Right lobe of liver (tissue), 4 donors: ENCODE data around the gene POU3F3.

ENCODE experiments used
- POLR2A ChIP-seq: fragments of 450-650 bp; IDR thresholded peaks from one replicate; pipeline ENCODE4 v1.6.1; 2017; ENCODE audit warnings: antibody characterized with exemption, mild to moderate bottlenecking
- TF ChIP-seq, protein P1 (sequence below), 4 donors: fragments of 200-600 bp in 3 of 4; fragments of 450-650 bp in 1 of 4; IDR thresholded peaks; one replicate each; pipeline versions ENCODE4 v1.5.1 to v1.8.0; 2016 to 2022; ENCODE audit warnings: antibody characterized with exemption in 4 of 4, mild to moderate bottlenecking in 2 of 4
- donor health status: DM: no; HTN: no; CAD: no.
- donor health status: DM: no; HTN: no; CAD: no.
- donor health status: DM: no; HTN: yes; CAD: no.

DNA sequence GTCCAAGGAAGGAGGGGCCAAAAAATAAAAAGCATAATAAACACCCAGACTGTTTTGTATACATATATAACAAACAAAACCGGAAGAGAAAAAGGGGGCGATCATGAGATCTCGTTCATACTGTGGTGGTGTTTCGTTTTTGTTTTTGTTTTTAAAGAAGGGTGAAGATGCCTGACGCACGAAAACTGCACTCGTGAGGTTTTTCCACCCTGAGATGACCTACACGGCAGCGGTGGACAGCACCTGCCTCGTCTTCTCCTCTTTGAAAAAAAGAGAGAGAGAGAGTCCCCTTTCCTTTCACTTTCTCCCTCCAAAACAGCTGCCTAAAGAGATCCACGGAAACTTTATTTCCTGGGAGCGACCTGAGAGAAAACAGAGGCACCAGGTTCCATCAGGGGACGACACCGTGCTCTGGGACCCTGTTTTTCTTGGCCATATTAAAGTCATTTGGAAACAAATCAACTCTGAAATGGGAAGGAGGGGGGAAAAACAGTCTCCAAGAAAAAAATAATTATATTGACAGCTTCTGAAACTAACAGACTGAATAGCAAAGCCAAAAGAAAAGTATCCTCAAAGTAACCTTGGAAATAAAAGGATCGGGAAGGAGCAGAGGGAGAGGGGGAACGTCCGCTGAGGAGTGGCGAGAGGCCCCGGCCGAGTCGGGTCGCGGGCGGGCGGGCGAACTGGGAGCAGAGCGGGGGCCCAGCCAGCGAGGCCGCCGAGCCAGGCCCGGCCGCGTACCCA, 3.5 kb downstream of the POU3F3 start:
- TF ChIP-seq, protein P1, sequence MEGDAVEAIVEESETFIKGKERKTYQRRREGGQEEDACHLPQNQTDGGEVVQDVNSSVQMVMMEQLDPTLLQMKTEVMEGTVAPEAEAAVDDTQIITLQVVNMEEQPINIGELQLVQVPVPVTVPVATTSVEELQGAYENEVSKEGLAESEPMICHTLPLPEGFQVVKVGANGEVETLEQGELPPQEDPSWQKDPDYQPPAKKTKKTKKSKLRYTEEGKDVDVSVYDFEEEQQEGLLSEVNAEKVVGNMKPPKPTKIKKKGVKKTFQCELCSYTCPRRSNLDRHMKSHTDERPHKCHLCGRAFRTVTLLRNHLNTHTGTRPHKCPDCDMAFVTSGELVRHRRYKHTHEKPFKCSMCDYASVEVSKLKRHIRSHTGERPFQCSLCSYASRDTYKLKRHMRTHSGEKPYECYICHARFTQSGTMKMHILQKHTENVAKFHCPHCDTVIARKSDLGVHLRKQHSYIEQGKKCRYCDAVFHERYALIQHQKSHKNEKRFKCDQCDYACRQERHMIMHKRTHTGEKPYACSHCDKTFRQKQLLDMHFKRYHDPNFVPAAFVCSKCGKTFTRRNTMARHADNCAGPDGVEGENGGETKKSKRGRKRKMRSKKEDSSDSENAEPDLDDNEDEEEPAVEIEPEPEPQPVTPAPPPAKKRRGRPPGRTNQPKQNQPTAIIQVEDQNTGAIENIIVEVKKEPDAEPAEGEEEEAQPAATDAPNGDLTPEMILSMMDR (IDR thresholded peaks at IDR 0.05) = no peak
- TF ChIP-seq POLR2A = no peak
